Posterior vena cava (tissue), 2 donors: ENCODE data around the gene NHP2. TPM values are rescaled to one million over a fixed set of nuclear protein-coding genes. Genes with fewer than 3 reads are reported as not detected.

ENCODE experiments used
- DNase-seq: peaks from one replicate; pipeline ENCODE4 v3.0.0-alpha.2; 2020; ENCODE audit warnings: low spot score
- intact Hi-C, 2 donors: fragments of 100-400 bp; cut with DNase I; formaldehyde crosslinking; loops; one replicate each; pipeline versions ENCODE4 v1.14.1 to v1.14.2; 2022 to 2023
- total RNA-seq, 2 donors: library from RNA; stranded (reverse); fragmentation: NEBNext Ultra II Directional; extraction: Animal tissue kit (Norgen Biotek cat#: 25700); gene quantifications; one replicate each; pipeline ENCODE4 v1.2.1, GENCODE V29; 2021
- donor health status: DM: yes; HTN: yes; CAD: no.
- donor health status: DM: yes; HTN: yes; CAD: no.

NHP2 gene
- total RNA-seq, 2 donors from 2014 or later = 73.9 to 87.3 TPM

GRCh38 chr5:178103612-178104011, 50.1 kb downstream of the NHP2 start:
- no peak for DNase-seq
- intact Hi-C loops = no loop called here

Other genes with a start within 250 kb of the NHP2 start
- gene PROP1, start 157.6 kb downstream of the NHP2 start, total RNA-seq = not detected
- 1 to 10 TPM; 1.7 to 1.8 TPM for gene N4BP3, start 40.4 kb downstream of the NHP2 start, total RNA-seq
- gene RMND5B, start 22.9 kb downstream of the NHP2 start, total RNA-seq = 10 to 100 TPM; 29.2 to 29.9 TPM
- not detected for gene GMCL2, start 33.5 kb upstream of the NHP2 start, total RNA-seq
- 100 to 1,000 TPM in 1 of 2 donors, 10 to 100 TPM in 1; 97.0 to 133 TPM for gene HNRNPAB, start 50.6 kb upstream of the NHP2 start, total RNA-seq
- gene PHYKPL, start 78.9 kb upstream of the NHP2 start, total RNA-seq = 10 to 100 TPM; 54.0 to 68.6 TPM